Measurements from ENCODE around the gene IDUA.

Gene IDUA

GRCh38 chr4:1026115-1026514 is 39.3 kb downstream of the IDUA start:
- H3K27ac ChIP-seq, result peak overlapping the region; percentile 27; the same call in 1 of the 2 replicates

GRCh38 chr4:1027219-1027914 is 40.5 kb downstream of the IDUA start:
- H3K27ac ChIP-seq, result peak overlapping the region; percentile 27
- no peak for TF ChIP-seq CTCF (IDR thresholded peaks at IDR 0.05)
- TF ChIP-seq ZFX (IDR thresholded peaks at IDR 0.05; ENCODE audit: borderline replicate concordance), result no peak

More at GRCh38 chr4:1026115-1026514, 39.3 kb downstream of the IDUA start:
- TF ChIP-seq CTCF (IDR thresholded peaks at IDR 0.05) (no peak), ZFX (IDR thresholded peaks at IDR 0.05; ENCODE audit: borderline replicate concordance) (no peak)

- no peak for TF ChIP-seq ZFX (IDR thresholded peaks at IDR 0.05; ENCODE audit: borderline replicate concordance)
- no peak for TF ChIP-seq CTCF (IDR thresholded peaks at IDR 0.05)
- H3K27ac ChIP-seq, result no peak overlapping the region
These were observed 41.0 kb downstream of the IDUA start for GRCh38 chr4:1027915-1028238.

GRCh38 chr4:1028574-1029220 is 41.9 kb downstream of the IDUA start:
- TF ChIP-seq ZFX (IDR thresholded peaks at IDR 0.05; ENCODE audit: borderline replicate concordance) (no peak), CTCF (IDR thresholded peaks at IDR 0.05) (no peak)

GRCh38 chr4:1029529-1029928 is 42.7 kb downstream of the IDUA start:
- no peak overlapping the region for H3K27ac ChIP-seq
- no peak for TF ChIP-seq ZFX (IDR thresholded peaks at IDR 0.05; ENCODE audit: borderline replicate concordance)
- TF ChIP-seq CTCF (IDR thresholded peaks at IDR 0.05), result no peak

More at GRCh38 chr4:1028574-1029220, 41.9 kb downstream of the IDUA start:
- H3K27ac ChIP-seq, result no peak overlapping the region

GRCh38 chr4:1030031-1030430 is 43.2 kb downstream of the IDUA start:
- H3K27ac ChIP-seq, result 0 out of 2 replicates have a peak overlapping the region, but pooled peaks have one; percentile 8
- TF ChIP-seq CTCF (IDR thresholded peaks at IDR 0.05) (no peak), ZFX (IDR thresholded peaks at IDR 0.05; ENCODE audit: borderline replicate concordance) (no peak)

GRCh38 chr4:1030559-1030958 is 43.7 kb downstream of the IDUA start:
- 0 out of 2 replicates have a peak overlapping the region, but pooled peaks have one; percentile 8 for H3K27ac ChIP-seq
- TF ChIP-seq CTCF (IDR thresholded peaks at IDR 0.05), result no peak
- TF ChIP-seq ZFX (IDR thresholded peaks at IDR 0.05; ENCODE audit: borderline replicate concordance), result no peak
